Activated CD8-positive, alpha-beta memory T cell treated with anti-CD3 and anti-CD28 coated beads for 1 hour (primary cell): Measurements from ENCODE around the gene NLGN1.

Experiments used
- DNase-seq, 2 donors: peaks; one replicate each; pipeline ENCODE4 v3.0.0-alpha.2; 2020; ENCODE audit warnings: low read depth in 1 of 2; ENCODE audit errors: extremely low read depth in 1 of 2

Gene NLGN1

GRCh38 chr3:174058804-174059203 is 661.3 kb downstream of the NLGN1 start:
- no peak for DNase-seq

- no peak for DNase-seq
These were observed 662.9 kb downstream of the NLGN1 start for GRCh38 chr3:174060431-174060830.

GRCh38 chr3:174061162-174061561 is 663.6 kb downstream of the NLGN1 start:
- no peak for DNase-seq

- DNase-seq, result no peak
These were observed 664.2 kb downstream of the NLGN1 start for GRCh38 chr3:174061731-174062130.

GRCh38 chr3:174062923-174063322 is 665.4 kb downstream of the NLGN1 start:
- no peak for DNase-seq

- DNase-seq, result no peak
These were observed 670.5 kb downstream of the NLGN1 start for GRCh38 chr3:174068035-174068434.

GRCh38 chr3:174072675-174073074 is 675.1 kb downstream of the NLGN1 start:
- DNase-seq, result no peak

- no peak for DNase-seq
These were observed 686.2 kb downstream of the NLGN1 start for GRCh38 chr3:174083706-174084105.

- DNase-seq, result no peak
These were observed 692.0 kb downstream of the NLGN1 start for GRCh38 chr3:174089592-174089991.

GRCh38 chr3:174094669-174095068 is 697.1 kb downstream of the NLGN1 start:
- no peak for DNase-seq

GRCh38 chr3:174097686-174098085 is 700.1 kb downstream of the NLGN1 start:
- no peak for DNase-seq

- no peak for DNase-seq
These were observed 701.2 kb downstream of the NLGN1 start for GRCh38 chr3:174098746-174099145.

- no peak for DNase-seq
These were observed 702.2 kb downstream of the NLGN1 start for GRCh38 chr3:174099724-174100123.

- no peak for DNase-seq
These were observed 703.2 kb downstream of the NLGN1 start for GRCh38 chr3:174100744-174101143.

GRCh38 chr3:174101244-174101643 is 703.7 kb downstream of the NLGN1 start:
- no peak for DNase-seq

GRCh38 chr3:174102274-174102673 is 704.7 kb downstream of the NLGN1 start:
- no peak for DNase-seq

GRCh38 chr3:174102866-174103265 is 705.3 kb downstream of the NLGN1 start:
- no peak for DNase-seq

- no peak for DNase-seq
These were observed 713.2 kb downstream of the NLGN1 start for GRCh38 chr3:174110761-174111160.

GRCh38 chr3:174111776-174112175 is 714.2 kb downstream of the NLGN1 start:
- DNase-seq, result no peak

GRCh38 chr3:174116421-174116820 is 718.9 kb downstream of the NLGN1 start:
- no peak for DNase-seq

- DNase-seq, result no peak
These were observed 723.5 kb downstream of the NLGN1 start for GRCh38 chr3:174120997-174121396.

- no peak for DNase-seq
These were observed 724.9 kb downstream of the NLGN1 start for GRCh38 chr3:174122411-174122810.

- DNase-seq, result no peak
These were observed 727.8 kb downstream of the NLGN1 start for GRCh38 chr3:174125267-174125824.
